Ishikawa (cell line): ENCODE results near the gene TRIM9.

ENCODE experiments used
- CEBPB ChIP-seq: IDR thresholded peaks from 2 replicates; pipeline ENCODE4 v1.6.1; 2012
- CREB1 ChIP-seq: IDR thresholded peaks from 2 replicates; pipeline ENCODE4 v1.6.1; 2012; ENCODE audit warnings: low read depth
- EGR1 ChIP-seq: IDR thresholded peaks from 2 replicates; pipeline ENCODE4 v1.6.1; 2012
- EP300 ChIP-seq: IDR thresholded peaks from 2 replicates; pipeline ENCODE4 v1.6.1; 2012; ENCODE audit warnings: borderline replicate concordance
- FOXM1 ChIP-seq: IDR thresholded peaks from 2 replicates; pipeline ENCODE4 v1.6.1; 2012; ENCODE audit warnings: low read depth, borderline replicate concordance
- MAX ChIP-seq: IDR thresholded peaks from 2 replicates; pipeline ENCODE4 v1.6.1; 2012
- NFIC ChIP-seq: IDR thresholded peaks from 2 replicates; pipeline ENCODE4 v1.6.1; 2012
- RAD21 ChIP-seq: IDR thresholded peaks from 2 replicates; pipeline ENCODE4 v1.6.1; 2012; ENCODE audit warnings: low read depth
- REST ChIP-seq: IDR thresholded peaks from 2 replicates; pipeline ENCODE4 v1.6.1; 2012; ENCODE audit warnings: low read depth, mild to moderate bottlenecking
- TAF1 ChIP-seq: IDR thresholded peaks from 2 replicates; pipeline ENCODE4 v1.6.1; 2012; ENCODE audit warnings: low read depth, mild to moderate bottlenecking
- TCF12 ChIP-seq: IDR thresholded peaks from 2 replicates; pipeline ENCODE4 v1.6.1; 2012; ENCODE audit warnings: low read depth
- TEAD4 ChIP-seq: IDR thresholded peaks from 2 replicates; pipeline ENCODE4 v1.6.1; 2012
- USF1 ChIP-seq: IDR thresholded peaks from 2 replicates; pipeline ENCODE4 v1.6.1; 2012
- YY1 ChIP-seq: IDR thresholded peaks from 2 replicates; pipeline ENCODE4 v1.6.1; 2012; ENCODE audit warnings: low read depth
- ZBTB7A ChIP-seq: IDR thresholded peaks from 2 replicates; pipeline ENCODE4 v1.6.1; 2012; ENCODE audit warnings: low read depth

Gene TRIM9

GRCh38 chr14:51097287-51097686, 2.4 kb upstream of the TRIM9 start:
- no peak for TF ChIP-seq EGR1
- no peak for TF ChIP-seq EP300
- TF ChIP-seq CEBPB: no peak

- TF ChIP-seq ZBTB7A (no peak), REST (no peak), USF1 (no peak), NFIC (no peak), TCF12 (no peak), YY1 (no peak), CREB1 (no peak), RAD21 (no peak), TAF1 (no peak)
Measured at GRCh38 chr14:51096870-51097269, 2.0 kb upstream of the TRIM9 start.

GRCh38 chr14:51095854-51096823, 1.2 kb upstream of the TRIM9 start:
- TF ChIP-seq CREB1 (no peak), RAD21 (no peak), TEAD4 (no peak), USF1 (no peak), CEBPB (no peak), MAX (no peak), TCF12 (no peak), NFIC (no peak), EGR1 (no peak), REST (no peak), YY1 (no peak), FOXM1 (no peak), TAF1 (no peak), EP300 (no peak), ZBTB7A (no peak)

GRCh38 chr14:51094282-51094821, 553 bp downstream of the TRIM9 start:
- TF ChIP-seq EP300 (no peak), USF1 (no peak), TAF1 (no peak), MAX (no peak), ZBTB7A (no peak), RAD21 (no peak), FOXM1 (no peak), TEAD4 (no peak), NFIC (no peak), TCF12 (no peak), YY1 (no peak), CEBPB (no peak), EGR1 (no peak), CREB1 (no peak), REST (no peak)
